NCI-H1048 (cell line): ENCODE measurements around the gene RING1.

ENCODE experiments used
- DNase-seq: peaks from one replicate; lab custom pipeline; 2025; lab: John Stamatoyannopoulos, UW

RING1 gene

DNA sequence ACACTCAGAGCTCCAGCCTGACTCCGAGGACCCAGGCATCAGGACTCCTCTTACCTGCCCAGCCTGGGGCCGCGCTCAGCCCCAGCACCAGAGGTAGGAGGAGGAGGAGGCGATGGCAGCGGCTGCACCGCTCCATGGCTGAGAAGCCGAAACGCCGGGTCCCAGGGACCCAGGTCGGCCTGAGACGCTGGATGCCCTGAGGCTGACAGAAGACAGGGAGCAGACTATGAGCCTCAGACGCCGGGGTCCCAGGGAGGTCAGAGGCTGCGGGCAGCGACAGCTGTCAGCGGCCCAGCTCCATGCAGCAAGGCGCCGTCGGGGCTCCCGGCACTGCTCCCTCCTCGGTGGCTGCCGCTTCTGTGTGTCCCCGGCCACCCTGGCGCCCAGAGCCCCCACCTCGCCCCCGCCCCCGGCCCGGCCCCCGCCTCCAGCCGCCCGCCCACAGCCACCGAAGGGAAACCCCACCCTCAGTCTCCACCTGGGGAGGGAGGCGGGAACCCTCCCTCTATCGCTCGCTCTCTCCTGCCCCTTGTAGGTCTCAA is 16.1 kb upstream of the RING1 start, which contains the start of gene COL11A2:
TSS of gene COL11A2 (minus strand) at position 363 of the 542 bp plus-strand sequence. CDS start at position 136, 227 bp downstream.
- DNase-seq: no peak

DNA sequence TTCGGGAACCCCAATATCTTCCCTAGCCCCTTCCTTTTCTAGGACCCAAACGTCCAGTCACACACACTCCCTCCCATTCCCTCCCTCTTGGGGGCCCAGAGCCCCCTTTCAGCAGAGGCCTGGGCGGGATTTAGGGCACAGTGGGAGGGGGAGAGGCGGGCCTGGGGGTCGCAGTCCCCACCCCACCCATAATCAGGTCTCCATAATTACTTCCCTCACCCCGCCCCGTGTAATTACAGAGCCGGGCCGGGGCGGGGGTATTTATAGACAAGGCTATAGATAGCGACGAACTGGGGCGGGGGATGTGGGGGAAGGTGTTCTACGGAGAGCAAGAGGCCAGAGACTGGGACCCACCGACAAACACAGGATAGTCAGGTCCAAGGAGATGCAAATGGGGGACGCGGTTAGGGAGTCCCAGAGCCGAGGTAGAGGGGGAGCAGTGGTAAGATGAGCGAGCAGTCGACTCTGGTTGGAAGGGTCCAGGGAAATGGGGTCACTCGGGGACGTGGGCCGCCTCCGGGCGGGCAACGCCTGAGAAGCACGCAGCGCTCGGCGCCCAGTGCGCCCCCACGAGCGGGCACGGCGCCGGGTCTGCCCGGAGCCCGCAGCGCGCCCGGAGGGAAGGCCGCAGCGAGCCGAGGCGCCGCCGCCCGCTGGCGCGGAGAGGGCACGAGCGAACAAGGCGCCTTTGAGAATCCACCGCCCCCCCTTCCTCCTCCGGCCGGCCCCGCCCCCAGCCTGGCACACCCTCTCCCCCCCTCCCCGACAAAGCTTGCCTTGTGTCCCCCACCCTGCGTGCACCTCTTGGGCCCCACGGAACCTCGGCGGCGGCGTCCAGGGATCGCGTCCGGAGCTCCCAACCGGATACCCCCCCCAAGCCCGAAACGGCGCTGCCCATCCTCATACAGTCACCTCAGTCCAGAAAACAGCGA is 15.4 kb upstream of the RING1 start:
- DNase-seq: no peak

DNA sequence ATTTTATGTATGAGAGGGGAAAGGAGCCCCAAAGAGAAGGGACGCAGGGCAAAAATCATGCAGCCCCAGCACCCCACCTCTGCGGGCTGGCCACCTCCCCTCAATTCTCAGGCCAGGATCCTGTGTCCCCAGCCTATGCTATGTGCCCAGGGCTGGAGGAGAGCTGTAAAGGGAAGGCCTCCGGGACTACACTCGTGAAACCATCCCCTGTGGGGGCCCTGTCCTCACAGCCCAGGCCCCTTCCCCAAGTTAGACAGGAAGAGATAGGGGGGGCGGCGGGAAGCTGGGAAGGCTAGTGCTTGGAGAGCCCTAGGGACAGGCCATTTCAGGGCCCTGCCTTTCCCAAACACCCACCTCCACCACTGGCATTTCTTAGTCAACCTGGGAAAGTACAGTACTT is 14.7 kb upstream of the RING1 start:
- no peak for DNase-seq

DNA sequence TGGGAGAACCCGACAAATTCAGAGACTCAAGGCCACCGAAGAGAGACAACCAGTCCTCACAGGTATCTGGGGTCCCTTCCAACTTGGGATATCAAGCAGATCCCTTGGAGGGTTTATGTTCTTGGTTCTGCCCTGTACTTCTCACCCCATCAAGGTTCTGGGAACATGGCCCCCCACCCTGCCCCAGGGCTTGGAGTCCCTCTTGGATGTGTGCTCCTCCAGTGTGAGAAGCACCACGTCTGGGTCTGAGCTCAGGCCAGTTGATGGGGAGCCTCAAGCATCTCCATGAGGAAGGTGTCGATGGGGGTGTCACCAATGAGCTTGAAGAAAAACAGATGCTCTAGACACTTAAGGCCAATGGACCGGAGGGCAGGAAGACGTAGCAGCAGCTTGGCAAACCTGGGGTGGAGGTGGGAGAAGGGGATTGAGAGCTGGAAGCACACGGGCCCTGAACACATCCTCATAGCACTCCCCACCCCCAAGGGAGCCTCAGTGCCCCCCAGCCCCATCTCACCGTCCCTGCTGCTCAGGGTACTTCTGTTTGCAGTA is 13.8 kb upstream of the RING1 start:
- no peak for DNase-seq

DNA sequence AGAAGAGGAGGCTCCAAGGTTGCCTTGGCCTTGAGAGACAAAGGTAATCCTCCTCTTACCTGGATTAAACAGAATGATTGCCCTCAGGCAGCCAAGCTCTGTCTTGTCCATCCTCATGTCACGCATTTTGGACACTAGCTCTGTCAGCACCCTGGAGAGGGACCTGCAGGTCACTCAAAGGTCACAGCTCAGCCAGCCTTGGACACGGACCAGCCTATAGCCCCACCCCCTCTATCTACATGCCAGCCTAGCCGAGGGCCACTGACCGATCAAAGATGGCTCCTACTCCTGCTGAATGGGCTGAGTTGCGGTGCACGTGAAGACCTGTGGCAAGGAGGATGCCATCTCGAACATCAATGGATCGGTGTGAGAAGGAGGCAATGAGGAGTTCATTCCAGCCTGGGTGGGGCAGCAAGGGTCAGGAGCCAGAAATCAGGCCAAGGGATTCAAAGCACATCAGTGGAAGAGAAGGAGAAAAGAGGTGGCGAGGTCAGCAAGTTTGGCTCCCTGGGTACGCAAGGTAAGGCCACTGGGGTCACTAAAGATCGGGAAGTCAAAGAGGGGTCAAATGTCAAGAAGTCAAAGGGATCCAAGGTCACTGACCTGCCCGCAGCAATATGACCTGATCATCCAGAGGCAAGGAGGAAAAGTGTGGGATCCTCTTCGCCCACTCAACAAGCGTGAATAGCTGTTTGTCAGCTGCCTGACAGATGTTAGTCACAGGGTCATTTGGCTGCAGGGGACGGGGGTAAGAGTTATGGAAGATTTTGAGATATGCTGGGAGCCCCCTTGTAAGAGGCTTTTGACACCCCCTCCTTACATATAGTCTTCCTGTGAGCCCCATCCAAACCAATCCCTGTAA is 12.8 kb upstream of the RING1 start:
- DNase-seq: no peak

DNA sequence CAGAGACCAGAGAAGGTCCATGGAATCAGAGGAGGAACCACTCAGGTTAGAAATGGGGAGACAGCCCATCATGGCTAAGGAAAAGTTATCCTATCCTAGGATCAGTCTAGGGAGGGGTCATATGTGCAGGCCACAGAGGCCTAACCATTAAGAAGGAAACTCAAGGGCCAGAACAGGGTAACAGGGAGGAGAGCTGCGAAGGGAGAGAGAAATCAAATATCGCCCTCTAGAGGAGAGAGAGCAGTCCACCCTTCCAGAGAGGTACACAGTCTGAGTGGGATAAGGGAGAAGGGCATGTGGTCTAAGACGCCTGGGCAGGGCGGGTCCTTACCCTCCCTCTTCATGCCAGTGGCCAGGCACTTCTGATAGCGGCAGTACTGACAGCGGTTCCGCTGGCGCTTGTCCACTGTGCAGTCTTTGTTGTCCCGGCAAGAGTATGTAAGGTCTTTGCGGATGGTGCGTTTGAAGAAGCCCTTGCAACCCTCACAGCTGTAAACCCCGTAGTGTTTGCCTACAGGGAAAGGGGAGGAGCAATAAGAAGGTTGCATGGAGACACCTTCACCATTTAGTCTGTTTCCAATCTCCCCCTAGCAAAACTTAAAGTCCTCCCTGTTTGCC is 10.8 kb upstream of the RING1 start:
- peak; percentile 51 for DNase-seq

DNA sequence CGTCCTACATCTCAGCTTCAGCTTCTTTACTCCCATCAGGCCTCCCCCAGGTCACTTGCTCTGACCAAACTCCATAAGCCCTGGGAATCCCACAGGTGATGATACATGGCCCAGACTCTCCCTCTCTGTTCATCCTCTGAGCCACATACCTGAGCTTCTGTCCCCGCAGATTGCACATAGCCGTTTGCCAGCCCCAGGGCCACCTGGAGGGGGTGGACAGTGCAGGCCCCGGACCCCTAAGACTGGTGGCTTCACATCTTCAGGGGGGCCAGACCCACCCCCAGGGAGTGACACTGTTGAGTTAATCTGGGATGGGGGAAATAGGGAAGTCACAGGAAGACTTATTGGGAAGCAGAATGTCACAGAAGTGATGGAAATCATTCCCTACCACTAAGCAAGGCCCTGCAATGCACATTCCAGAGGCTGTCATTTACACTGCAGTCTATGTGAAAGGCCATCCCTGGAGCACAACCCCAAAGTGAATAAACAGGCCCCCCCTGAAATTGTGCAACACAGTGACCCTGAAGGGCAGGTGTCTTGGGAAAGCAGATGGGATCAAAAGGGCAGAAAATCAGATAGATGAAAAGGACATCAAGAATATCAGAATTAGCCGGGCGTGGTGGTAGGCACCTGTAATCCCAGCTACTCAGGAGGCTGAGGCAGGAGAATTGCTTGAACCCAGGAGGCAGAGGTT is 10.0 kb upstream of the RING1 start:
- no peak for DNase-seq

DNA sequence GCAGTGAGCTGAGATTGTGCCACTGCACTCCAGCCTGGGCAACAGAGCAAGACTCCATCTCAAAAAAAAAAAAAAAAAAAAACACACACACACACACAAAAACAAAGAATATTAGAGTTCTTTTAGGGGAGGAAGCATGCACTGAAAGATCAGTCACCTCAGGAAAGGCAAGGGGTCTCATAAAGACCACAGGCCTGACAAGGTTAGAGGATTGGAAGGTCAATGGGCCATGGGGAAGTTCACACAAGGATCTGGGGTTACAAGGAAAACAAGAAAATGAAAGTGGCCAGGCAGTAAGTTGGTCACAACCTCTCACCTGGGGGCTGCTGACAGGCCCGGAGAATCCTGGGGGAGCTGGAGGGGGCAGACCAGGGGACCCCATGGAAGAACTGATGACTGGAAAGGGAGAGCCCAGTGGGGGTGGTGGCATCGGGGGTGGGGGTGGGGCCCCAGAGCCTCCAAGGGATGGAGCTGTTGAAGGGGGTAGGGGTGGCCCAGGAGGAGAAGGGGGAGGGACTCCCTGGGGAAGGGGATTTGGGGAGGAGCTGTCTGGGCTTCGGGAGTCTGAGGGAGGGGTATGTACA is 9.4 kb upstream of the RING1 start:
- DNase-seq: no peak

DNA sequence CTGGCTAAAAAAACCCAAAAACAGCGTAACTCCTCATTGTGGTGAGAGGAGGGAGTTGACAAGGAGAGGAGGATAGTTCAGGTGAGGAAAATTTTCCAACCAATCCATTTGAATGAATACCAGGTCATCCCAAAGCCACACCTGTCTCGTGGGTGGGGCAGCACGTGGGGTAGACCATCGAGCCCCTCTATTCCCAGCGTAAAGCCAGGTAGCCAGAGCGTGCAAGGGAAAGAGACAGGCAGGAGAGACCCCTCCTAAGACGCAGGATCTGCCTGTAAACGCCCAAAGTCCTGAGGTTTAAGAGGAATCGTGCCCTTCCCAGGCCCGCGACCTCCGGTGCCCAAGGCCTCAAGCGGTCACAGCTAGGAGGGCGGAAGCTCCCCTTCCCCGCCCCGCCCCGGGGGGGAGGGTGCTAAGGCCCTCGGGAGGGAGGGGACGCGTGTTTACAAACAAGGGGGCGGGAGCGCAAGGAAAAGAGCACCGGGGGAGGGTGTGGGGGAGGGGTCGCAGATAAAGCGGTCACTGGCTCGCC is 8.5 kb upstream of the RING1 start:
- DNase-seq: peak; percentile 43

DNA sequence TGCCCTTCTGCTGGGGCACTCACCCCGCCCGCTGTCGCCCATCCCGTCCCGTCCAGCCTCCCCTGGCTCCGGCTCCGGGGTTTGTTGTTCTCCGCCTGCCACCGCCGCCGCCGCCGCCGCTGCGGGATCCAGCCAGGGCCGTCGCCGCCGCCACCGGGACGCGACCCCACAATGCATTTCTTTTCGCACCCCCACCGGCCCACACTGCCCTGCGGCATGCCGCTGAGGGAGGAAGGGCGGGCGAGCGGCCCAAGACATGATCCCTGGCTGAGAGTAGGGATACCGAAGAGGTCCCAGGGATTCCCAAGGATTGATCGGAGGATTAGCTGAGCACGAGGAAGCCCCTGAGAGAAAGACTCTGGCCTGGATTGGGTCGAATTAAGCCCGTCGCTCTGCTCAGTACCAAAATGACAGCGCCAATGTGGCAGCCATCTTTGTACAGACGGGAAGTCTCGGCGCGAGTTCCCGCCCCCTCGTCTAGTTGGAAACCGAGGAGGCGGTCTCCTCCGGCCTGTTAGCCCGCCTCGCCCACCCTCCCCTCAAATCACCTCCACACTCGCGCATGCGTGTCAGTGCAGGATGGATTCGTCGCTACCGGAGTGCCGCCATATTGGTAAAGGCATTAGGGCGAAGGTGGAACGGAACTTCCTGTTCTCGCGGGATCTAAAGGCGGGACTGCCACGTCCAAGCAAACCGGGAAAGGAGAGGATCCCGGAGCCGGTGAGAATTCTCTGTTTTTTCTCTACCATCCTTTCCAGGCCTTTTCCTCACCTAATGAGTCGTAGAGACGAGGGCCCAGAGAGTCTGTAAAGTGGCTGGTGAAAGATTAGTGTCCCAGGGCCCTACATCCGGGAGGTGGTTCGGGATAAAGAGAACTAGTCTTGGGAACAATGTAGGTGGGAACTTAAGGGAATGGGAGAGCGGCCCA is 7.8 kb upstream of the RING1 start, which contains the start of the genes RXRB and SLC39A7:
TSS of gene RXRB (minus strand) at position 447 of the 928 bp plus-strand sequence. CDS start at position 258, 189 bp downstream.
TSS of gene SLC39A7 (plus strand) at position 649 of the 928 bp plus-strand sequence. CDS start 379 bp downstream, outside the sequence.
- DNase-seq: peak; percentile 97

DNA sequence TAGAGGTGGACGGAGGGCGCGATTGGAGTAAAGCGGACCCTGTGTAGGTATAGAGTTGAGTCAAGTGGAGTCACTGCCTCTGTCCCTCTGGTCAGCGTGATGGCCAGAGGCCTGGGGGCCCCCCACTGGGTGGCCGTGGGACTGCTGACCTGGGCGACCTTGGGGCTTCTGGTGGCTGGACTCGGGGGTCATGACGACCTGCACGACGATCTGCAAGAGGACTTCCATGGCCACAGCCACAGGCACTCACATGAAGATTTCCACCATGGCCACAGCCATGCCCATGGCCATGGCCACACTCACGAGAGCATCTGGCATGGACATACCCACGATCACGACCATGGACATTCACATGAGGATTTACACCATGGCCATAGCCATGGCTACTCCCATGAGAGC is 7.2 kb upstream of the RING1 start:
- no peak for DNase-seq

DNA sequence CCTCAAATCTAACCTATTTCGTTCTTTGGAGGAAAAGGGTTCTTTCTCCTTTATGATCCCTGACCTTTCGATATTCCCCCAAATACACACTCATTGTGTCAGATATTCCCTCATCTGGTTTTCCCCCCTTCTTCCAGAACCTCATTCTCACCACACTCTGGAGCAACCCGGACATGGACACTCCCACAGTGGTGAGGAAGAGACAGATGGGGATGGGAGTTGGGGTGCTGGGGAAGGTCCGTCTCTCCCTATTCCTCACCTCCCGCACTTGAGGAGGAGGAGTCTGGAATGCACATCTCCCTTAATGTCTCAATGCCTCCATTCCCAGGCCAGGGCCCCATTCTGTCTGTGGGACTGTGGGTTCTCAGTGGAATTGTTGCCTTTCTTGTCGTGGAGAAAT is 6.4 kb upstream of the RING1 start:
- no peak for DNase-seq

DNA sequence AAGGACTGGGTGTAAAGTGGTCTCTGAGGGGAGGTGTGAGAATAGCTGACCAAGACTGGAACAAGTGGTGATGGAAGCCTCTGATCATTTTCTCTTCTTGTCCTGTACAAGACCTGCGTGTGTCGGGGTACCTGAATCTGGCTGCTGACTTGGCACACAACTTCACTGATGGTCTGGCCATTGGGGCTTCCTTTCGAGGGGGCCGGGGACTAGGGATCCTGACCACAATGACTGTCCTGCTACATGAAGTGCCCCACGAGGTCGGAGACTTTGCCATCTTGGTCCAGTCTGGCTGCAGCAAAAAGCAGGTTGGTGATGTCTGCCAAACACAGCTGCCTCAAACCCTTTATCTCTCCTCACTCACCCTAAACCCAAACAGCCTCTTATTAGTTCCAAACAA is 5.5 kb upstream of the RING1 start:
- no peak for DNase-seq

DNA sequence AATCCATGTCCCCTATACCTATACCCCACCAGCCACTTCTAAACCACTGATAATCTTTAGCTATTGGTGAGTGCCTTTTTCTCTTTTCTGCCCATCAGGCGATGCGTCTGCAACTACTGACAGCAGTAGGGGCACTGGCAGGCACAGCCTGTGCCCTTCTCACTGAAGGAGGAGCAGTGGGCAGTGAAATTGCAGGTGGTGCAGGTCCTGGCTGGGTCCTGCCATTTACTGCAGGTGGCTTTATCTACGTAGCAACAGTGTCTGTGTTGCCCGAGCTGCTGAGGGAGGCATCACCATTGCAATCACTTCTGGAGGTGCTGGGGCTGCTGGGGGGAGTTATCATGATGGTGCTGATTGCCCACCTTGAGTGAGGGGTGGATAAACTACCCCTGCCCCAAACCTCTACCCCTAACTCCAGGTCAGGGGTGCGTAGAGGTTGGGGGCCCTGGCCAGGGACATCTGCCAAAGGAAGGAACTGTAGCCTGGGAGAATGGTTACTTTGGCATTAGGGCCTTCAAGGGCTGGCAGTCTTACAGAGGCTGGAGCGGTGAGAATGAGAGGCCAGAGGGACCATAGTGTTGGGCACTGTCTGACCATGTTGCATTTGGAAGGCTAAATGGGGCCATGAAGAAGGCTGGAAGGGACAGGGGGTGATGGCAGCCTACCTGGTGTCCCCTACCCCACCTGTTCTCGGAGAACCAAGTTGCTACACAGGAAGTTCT is 4.7 kb upstream of the RING1 start:
- DNase-seq: no peak

DNA sequence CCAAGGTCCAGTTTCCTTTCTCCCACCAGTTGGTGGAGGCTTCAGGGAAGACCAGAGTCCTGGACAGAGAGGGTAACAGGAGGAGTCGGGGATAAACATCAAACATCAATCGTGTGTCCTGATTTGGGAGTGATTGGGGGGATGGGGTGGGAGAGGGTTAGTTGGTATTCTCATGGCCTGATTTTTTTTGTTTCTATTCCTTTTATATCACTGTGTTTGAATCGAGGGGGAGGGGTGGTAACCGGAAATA is 4.2 kb upstream of the RING1 start:
- DNase-seq: no peak

DNA sequence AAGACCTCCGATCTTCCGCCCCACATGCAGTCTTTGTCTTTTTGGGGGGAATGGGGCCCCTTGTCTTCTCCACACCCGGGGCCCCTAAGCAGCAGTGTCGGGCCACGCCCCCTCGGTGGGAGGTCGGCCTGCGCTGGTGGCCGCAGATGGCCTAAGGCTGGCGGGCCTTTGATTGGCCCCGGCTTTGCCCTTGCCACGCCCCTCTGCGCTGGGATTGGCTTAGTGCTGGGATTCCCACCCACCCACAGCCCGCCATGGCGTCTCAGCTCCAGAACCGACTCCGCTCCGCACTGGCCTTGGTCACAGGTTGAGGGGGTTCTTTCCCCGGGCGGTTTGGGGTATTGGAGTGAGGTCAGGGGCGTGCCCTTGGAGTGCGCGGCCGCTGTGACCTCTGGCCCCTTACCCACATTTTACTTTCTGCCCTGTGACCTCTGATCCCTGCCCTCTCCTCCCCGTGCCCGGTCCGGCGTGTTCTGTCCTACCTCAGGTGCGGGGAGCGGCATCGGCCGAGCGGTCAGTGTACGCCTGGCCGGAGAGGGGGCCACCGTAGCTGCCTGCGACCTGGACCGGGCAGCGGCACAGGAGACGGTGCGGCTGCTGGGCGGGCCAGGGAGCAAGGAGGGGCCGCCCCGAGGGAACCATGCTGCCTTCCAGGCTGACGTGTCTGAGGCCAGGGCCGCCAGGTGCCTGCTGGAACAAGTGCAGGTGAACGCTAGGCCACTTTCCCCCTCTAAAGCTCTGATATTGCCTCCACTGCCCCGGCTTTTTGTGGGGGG is 3.7 kb upstream of the RING1 start, which contains the start of gene HSD17B8:
TSS of gene HSD17B8 (plus strand) at position 241 of the 776 bp plus-strand sequence. CDS start at position 255, 14 bp downstream.
- DNase-seq: peak; percentile 86

DNA sequence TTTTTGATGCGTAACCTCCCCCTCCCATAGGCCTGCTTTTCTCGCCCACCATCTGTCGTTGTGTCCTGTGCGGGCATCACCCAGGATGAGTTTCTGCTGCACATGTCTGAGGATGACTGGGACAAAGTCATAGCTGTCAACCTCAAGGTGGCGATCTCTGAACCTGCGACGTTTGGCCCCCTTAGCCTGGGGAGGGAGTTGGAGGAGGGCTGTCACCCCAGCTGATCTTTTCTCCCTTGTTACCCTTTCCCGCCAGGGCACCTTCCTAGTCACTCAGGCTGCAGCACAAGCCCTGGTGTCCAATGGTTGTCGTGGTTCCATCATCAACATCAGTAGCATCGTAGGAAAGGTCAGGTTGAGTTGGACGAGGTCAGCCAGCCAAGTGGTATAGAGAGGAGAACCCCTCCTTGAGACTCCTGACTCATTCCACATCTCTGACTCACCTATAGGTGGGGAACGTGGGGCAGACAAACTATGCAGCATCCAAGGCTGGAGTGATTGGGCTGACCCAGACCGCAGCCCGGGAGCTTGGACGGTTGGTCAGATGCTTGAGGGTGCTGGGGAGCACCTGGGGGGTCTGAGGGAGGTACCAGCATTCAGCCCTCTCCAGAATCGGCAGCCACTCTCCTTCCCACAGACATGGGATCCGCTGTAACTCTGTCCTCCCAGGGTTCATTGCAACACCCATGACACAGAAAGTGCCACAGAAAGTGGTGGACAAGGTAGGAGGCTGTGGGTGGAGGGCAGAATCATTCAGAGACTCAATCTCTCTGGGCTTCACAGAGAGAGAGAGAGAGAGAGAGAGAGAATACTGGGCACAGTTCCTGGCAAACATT is 2.9 kb upstream of the RING1 start:
- DNase-seq: no peak
